Embryonic facial prominence (tissue), 1 donor: ENCODE results near the gene KDM6A.
"Not testable (repeated sequence)": the region's sequence is repeated elsewhere in the genome, so short reads cannot be mapped to it uniquely, and the experiment has no call there.

ENCODE experiments used
- DNase-seq: peaks from one replicate; pipeline ENCODE4 v3.0.0-alpha.2; 2016; ENCODE audit errors: extremely low spot score

Gene KDM6A

DNA sequence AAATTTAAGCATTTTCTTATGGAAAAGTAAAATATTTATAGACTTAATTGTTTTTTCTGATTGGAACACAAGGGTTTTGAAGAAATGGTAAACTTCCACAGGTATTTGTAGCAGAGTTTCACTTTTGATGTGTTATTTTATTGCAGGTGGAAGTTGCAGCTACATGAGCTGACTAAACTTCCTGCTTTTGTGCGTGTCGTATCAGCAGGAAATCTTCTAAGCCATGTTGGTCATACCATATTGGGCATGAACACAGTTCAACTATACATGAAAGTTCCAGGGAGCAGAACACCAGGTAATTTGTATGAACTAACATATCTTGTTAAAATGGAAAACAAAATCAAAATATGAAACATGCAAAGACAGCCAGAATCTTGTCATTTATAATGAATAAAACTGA, 210.3 kb downstream of the KDM6A start:
- no peak for DNase-seq

DNA sequence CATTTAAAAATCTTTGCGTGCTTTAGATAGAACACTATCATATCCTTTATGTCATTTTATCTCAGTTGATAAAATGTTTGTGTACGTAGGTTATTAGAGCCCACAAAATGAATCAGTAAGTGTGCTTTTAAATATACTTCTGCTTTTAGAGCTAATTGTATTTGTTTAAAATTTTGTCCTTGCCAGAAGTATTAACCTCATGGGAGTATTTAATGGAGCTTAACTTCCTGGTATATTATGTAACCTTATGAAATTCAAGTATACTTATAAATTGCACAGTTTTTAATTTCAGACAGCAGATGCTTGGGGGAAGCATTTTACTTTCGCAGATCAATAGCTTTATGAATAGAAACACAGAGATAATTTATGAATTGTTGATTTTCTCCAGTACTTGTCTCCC, 237.5 kb downstream of the KDM6A start:
- no peak for DNase-seq

DNA sequence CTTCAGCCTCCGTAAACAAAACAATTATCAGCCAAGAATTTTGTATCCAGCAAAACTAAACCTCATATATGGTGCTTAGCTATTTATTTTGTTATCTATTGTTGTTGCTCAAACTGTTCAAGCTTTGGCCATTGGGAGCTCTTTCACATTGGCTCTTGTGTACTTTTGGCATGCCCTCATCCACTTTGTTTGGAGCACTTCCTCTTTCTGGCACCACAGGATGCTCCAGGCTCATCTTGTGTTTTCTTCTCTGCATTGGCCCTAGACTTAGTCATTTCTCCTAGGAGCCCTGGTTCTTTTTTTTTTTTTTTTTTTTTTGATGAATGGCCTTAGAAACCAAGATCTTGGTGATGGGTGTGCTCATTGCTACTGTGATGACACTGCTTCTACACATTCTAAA, 253.2 kb downstream of the KDM6A start:
- no peak for DNase-seq

DNA sequence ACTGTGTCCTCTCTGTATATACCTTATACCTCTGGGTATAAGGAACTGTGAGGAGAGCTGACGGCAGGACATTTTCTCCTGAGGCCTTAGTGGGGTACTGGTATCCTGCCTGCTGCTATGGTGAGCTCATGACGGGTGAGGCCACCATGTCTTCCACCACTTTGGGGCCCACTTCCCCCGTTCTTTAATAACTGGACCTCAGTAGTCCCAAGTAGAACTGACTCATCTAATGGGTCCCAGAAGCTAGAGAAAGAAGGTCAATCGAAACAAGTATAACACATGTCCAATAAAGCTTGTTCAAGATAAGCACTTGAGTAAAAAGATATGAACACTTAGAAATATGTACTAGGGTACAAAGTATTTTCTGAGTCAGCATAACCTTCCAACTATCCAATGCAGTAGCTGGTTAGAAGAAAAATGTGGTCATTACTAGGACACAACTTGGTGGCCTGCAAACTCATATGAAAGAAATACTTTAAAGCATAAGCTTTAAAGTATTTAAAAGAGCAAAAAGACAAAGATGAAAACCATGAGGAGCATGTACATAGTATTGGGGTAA, 256.0 kb downstream of the KDM6A start:
- no peak for DNase-seq

DNA sequence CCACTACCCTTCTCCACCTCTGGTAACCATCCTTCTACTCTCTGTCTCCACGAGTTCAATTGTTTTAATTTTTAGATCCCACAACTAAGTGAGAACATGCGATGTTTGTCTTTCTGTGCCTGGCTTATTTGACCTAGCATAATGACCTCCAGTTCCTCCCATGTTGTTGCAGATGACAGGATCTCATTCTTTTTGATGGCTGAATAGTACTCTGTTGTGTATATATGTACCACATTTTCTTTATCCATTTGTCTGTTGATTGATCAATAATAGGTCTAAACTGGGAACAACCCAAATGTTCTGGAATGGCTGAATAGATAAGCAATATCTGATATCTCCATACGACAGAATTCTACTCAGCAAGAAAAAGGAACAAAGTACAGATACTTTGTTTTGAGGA, 260.5 kb downstream of the KDM6A start:
- DNase-seq = no peak

DNA sequence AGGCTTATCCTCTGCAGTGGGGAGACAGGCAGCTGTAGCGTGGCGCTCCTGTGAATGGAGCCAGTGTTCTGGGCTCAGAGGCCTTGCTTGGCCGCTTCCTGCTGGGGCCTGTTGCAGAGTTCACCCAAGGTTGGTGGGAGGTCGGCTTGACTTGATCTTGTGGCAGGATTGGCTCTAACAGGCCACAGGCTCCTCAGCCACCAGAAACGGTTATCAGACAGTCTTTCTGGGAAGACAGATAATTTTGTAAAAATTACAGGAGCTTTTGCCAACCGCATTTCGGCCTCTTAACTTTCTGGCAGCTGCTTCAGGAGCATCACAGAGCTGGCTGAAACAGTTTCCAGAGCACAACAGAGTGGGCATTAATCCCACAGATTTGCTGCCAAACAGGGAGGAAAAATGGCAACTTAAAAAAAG, 261.3 kb downstream of the KDM6A start:
- no peak for DNase-seq

DNA sequence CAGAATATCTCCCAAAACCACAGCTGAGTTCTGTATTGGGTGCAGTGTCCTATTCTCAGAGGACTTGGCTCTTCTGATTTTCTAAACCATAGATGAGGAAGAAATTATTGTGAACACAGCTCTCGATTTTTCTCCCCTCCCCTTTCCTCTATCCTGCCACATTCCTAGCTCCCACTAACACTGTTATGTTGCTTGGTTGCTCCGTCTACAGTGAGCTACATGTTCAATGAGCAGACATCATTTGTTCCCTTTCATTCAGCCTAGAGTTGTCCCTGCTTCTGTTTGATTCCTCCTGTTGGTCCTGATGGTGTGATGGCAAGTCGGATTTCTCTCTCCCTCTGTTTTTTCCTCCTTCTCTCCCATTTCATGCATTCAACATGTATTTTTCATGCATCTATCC, 261.8 kb downstream of the KDM6A start:
- no peak for DNase-seq

DNA sequence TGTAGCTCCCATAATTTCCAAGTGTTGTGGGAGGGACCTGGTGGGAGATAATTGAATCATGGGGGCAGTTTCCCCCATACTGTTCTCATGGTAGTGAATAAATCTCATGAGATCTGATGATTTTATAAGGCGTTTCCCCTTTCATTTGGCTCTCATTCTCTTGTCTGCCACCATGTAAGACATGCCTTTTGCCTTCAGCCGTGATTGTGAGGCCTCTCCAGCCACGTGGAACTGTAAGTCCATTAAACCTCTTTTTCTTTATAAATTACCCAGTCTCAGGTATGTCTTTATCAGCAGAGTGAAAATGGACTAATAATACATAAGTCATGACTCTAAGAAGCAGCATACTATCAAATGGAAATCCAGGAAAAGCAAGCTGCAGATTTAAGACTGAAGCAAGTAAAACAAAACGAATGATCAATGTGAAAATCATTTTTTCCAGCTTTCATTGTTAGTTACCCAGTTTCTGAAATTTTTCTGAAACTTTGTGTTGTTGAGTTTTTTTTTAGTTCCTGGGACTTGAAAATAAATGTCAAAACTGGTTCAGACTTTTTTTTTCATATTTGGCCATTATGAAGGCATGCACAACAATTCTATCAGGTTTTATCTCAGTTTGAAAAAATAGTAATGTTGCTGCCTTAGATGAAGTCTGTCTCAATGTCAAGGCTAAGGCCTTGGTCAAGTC, 262.5 kb downstream of the KDM6A start:
- DNase-seq = not testable (repeated sequence)

DNA sequence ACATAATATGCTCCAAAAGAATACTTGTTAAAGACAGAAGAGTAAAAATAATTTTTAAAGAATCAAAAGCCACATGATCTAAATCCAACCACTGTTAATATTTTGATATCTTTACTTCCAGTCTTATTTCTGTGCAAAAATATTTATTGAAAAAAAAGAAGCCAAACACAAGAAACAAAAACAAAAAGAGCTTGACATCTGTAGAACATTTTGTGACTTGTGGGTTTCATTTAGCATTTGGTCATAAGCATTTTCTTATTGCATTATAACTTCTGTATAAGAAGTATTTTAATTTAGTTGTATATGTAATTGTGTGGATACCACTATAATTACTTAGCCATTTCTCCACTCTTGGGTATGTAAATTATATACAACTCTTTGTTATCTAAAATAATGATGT, 264.5 kb downstream of the KDM6A start:
- DNase-seq = no peak

DNA sequence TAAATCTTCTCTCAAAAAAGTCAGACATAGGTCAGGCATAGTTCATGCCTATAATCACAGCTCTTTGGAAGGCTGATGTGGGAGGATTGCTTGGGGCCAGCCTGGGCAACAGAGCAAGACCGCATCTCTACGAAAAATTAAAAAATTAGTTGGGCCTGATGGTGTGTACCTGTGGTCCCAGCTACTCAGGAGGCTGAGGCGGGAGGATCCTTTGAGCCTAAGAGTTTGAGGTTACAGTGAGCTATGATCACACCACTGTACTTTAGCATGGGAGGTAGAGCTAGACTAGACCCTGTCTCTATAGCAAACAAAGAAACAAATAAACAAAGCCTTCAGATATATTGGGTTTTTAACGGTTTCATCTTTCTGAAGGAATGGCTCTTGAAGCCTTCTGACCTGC, 265.5 kb downstream of the KDM6A start:
- DNase-seq = no peak

DNA sequence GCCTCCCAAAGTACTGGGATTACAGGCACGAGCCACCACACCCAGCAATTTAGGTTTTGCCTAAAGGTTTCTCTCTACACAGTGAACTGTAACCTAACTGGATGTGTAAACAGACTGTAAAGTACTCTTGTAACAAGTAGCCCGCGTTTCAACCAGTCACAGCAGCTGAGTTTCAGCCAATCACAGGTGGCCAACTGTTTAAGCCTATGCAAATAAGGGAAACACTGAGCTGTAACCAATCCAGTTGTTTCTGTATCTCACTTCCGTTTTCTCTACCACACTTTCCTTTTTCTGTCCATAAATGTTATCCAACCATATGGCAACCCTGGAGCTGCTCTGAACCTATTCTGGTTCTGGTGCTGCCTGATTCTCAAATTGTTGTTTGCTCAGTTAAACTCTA, 267.8 kb downstream of the KDM6A start:
- no peak for DNase-seq

DNA sequence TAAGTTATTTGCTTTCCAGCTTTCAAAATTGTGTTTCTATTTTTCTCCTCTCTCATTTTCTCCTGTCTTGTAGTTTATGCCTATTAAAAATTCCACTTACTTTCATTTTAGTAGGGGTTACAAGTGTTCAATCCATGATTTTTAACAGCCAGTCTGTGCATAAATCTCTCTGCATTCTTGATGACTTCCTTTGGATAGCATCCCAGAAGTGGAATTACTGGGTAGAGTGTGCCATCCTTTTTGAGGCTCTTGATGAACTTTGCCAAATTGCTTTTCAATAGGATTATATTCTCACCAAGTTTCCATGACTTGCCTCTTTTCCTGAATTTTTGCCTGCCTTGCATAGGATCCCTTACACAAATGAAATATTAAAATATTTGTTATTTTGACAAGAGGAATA, 269.2 kb downstream of the KDM6A start:
- no peak for DNase-seq

DNA sequence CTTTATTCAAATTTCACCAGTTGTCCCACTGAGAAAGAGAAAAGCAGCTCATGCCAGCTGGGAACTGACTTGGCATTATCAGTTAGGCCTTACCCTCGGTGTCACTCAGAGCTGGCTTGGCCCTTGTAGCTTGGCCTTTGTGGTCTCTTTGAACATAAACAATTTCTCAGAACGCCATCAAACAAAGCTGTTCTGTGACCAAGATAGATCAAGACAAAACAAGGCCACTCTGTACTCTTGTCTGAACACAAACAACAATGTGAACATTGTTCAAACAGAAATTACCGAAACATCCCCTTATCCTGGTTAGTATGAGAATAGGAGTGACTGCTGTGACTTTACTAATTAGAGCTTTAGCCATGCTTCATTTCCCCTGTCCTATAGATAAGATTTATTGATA, 270.5 kb downstream of the KDM6A start:
- DNase-seq = no peak

DNA sequence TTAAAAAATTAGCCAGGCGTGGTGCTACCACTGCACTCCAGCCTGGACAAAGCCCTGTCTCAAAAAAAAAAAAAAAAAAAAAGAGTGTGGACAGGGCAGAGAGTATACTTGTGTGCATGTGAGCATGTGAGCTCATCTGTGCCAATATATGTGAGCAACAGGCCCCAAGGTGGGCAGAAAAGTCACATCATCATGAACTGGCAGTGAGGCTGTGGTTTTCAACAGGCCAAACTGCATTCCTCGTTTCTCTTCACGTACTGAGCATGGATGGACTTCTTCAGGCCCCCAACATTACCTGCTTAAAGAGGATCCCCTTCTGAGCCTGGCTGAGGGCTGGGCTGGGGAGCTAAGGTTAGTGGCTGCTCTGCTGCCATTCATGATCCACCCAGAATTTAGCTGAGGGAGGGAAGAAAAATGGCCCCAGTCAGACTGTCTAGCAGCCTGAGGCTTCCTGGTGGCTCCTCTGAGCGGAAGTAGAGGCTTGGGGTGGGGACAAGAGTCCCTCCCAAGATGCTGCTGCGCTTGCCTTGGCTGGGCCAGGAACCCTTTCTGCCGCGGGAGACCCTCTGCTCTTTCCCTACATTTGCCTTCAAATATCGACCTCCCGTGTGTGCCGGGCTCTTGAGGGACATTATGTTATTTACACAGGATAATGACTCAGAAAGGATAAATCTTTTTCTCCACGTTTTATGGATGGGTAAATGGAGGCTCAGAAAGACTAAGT, 272.7 kb downstream of the KDM6A start:
- no peak for DNase-seq

DNA sequence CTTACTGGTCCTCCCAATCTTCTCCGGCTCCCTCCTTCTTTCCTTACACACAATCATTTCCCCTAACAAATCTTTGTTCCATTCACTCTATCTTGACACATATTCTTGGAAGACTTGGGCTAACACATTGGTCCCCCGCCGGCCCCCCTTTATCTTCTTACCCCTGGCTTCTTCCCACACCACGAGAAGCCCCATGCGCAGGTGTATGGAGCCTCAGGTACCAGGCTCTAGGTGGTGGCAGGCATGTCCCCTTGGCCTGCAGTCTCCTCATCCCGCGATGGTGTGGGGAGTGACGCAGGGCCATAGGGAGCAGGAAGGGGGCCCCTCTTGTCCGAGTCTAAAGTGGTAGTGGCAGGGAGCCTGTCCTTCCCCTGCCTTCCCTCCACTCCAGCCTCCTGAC, 277.8 kb downstream of the KDM6A start:
- DNase-seq = no peak

DNA sequence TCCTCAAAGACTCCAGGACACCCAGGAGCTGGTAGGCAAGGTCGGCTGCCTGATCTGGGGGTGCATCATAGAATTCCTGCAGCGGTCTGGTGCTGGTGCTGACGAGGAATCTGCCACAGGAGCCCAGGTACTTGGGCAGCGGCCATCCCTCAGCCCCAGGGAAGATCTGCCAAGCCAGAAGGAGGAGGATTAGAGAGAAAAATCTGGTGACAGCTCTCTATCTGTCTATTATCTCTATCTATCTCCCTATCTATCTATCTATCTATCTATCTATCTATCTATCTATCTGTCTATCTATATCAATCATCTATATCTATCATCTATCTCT, 281.0 kb downstream of the KDM6A start:
- DNase-seq = no peak

DNA sequence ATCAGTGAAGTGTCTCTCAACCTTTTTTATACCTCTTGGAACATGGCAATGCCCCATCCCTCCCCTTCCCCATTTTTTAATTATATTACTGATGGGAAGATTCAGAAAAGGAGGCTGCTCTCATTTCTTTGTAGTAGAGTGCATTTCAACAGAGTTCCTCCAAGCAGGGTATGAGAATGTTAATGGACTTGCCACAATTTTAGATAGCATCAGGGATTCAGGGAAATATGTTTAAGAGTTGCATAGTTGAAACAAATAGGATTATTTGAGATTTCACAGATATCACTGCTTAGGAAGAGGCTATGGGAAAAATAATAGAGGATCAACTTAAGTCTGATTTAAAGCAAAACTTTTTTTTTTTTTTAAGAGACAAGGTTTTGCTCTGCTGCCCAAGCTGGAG, 281.5 kb downstream of the KDM6A start:
- no peak for DNase-seq

DNA sequence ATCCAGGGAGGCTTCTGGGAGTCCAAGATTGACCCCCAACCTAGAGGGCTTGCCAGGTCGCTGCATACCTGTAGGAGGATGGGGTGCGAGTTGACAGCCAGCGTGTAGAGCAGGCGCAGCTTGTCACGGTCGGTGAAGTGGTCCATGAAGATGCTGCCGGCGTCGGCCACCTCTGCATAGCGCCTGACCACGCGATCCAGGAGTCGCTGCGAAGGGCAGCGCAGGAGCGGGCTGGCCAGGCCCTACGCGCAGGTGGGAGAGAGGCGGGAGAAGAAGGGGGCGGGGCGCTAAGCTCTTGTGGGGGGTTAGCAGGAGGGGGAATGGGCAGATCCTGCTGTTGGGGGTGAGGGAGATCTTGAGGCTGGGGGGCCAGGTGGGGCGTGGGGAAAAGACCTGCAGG, 284.7 kb downstream of the KDM6A start:
- DNase-seq = no peak
